NCI-H2081 (cell line): ENCODE data around the gene GPC4.
"Not testable (repeated sequence)": the region's sequence is repeated elsewhere in the genome, so short reads cannot be mapped to it uniquely, and the experiment has no call there.

Experiments
- DNase-seq, 2 experiments: peaks; one replicate each; lab custom pipeline; 2025; lab: John Stamatoyannopoulos, UW

GPC4 gene

GRCh38 chrX:133305348-133305747, 109.9 kb downstream of the GPC4 start:
- DNase-seq, result no peak

GRCh38 chrX:133302775-133303445, 112.4 kb downstream of the GPC4 start:
- DNase-seq, result no peak

GRCh38 chrX:133300591-133300990, 114.7 kb downstream of the GPC4 start:
- no peak for DNase-seq

- DNase-seq, result peak in 1 of 2 experiments; percentile 4
Observed at GRCh38 chrX:133297284-133297683, 118.0 kb downstream of the GPC4 start.

- DNase-seq, result no peak
Observed at GRCh38 chrX:133294126-133294525, 121.2 kb downstream of the GPC4 start.

GRCh38 chrX:133290076-133290475, 125.2 kb downstream of the GPC4 start:
- DNase-seq, result no peak

GRCh38 chrX:133287860-133288259, 127.4 kb downstream of the GPC4 start:
- DNase-seq, result no peak

GRCh38 chrX:133285341-133285740, 129.9 kb downstream of the GPC4 start:
- DNase-seq, result no peak

- not testable (repeated sequence) for DNase-seq
Observed at GRCh38 chrX:133279112-133279730, 136.1 kb downstream of the GPC4 start.

- DNase-seq, result no peak
Observed at GRCh38 chrX:133273180-133273579, 142.1 kb downstream of the GPC4 start.

GRCh38 chrX:133269168-133269567, 146.1 kb downstream of the GPC4 start:
- DNase-seq, result no peak

GRCh38 chrX:133267621-133268020, 147.7 kb downstream of the GPC4 start:
- no peak for DNase-seq

- no peak for DNase-seq
Observed at GRCh38 chrX:133265331-133265730, 150.0 kb downstream of the GPC4 start.

- DNase-seq, result no peak
Observed at GRCh38 chrX:133258481-133258880, 156.8 kb downstream of the GPC4 start.

GRCh38 chrX:133254666-133255065, 160.6 kb downstream of the GPC4 start:
- no peak for DNase-seq

- DNase-seq, result no peak
Observed at GRCh38 chrX:133251204-133251603, 164.1 kb downstream of the GPC4 start.

GRCh38 chrX:133250184-133251100, 164.8 kb downstream of the GPC4 start:
- DNase-seq, result no peak
